HUES64 (cell line): Measurements from ENCODE around the gene ADIPOR2.
"Not testable (repeated sequence)": the region's sequence is repeated elsewhere in the genome, so short reads cannot be mapped to it uniquely, and the experiment has no call there.

Source experiments
- H3K27ac ChIP-seq: 2 replicates; pipeline ENCODE4 v1.7.0; 2013; ENCODE audit warnings: low read depth, low read length, inconsistent platforms
- H3K27me3 ChIP-seq: 2 replicates; pipeline ENCODE4 v1.6.1; 2013; ENCODE audit warnings: mild to moderate bottlenecking, low read length; ENCODE audit not compliant: insufficient read depth
- H3K36me3 ChIP-seq: 2 replicates; pipeline ENCODE4 v1.6.1; 2013; ENCODE audit warnings: mild to moderate bottlenecking, low read length; ENCODE audit not compliant: insufficient read depth
- H3K4me1 ChIP-seq: 2 replicates; pipeline ENCODE4 v1.6.1; 2013; ENCODE audit warnings: mild to moderate bottlenecking, low read length, moderate library complexity; ENCODE audit not compliant: insufficient read depth
- H3K4me3 ChIP-seq: 2 replicates; pipeline ENCODE4 v1.5.1; 2013; ENCODE audit warnings: mild to moderate bottlenecking, low read length, moderate library complexity
- H3K9ac ChIP-seq: 2 replicates; pipeline ENCODE4 v1.6.1; 2013; ENCODE audit warnings: mild to moderate bottlenecking, low read depth, low read length
- H3K9me3 ChIP-seq: 2 replicates; pipeline ENCODE4 v1.6.1; 2013; ENCODE audit warnings: low read depth, low read length; ENCODE audit not compliant: insufficient read depth
- WGBS: fragments of 150-250, 120-280 bp; methylation state at CpG from one replicate; pipeline ENCODE4 v1.1.7; 2013; ENCODE audit warnings: missing lambda C conversion rate; 5-methylcytosine and 5-hydroxymethylcytosine counted together

The ADIPOR2 gene

GRCh38 chr12:1692895-1693610 lies 2.2 kb downstream of the ADIPOR2 start:
- Histone ChIP-seq H3K4me3 (no peak overlapping the region), H3K4me1 (peaks cover 13% of the 10 kb centered on the region), H3K36me3 (peaks cover 3% of the 10 kb centered on the region; the same call in 1 of the 2 replicates), H3K27ac (no peak overlapping the region), H3K9me3 (no peaks in the 10 kb centered on the region), H3K9ac (no peak overlapping the region), H3K27me3 (no peaks in the 10 kb centered on the region)
- 95% methylated on average over 15 of the region's 15 CpGs for WGBS

- H3K4me3 ChIP-seq, H3K27ac ChIP-seq, H3K9ac ChIP-seq, H3K4me1 ChIP-seq, H3K9me3 ChIP-seq, H3K27me3 ChIP-seq, H3K36me3 ChIP-seq: not testable (repeated sequence)
- 99% methylated on average over 6 of the region's 8 CpGs for WGBS
These were observed 4.2 kb downstream of the ADIPOR2 start for GRCh38 chr12:1695097-1695496.

- Histone ChIP-seq H3K9me3 (no peaks in the 10 kb centered on the region), H3K9ac (no peak overlapping the region), H3K27ac (no peak overlapping the region), H3K36me3 (peaks cover 3% of the 10 kb centered on the region; the same call in 1 of the 2 replicates), H3K4me1 (peaks cover 6% of the 10 kb centered on the region; the same call in 1 of the 2 replicates), H3K27me3 (no peaks in the 10 kb centered on the region), H3K4me3 (no peak overlapping the region)
- WGBS, result 81% methylated on average over 8 of the region's 8 CpGs
These were observed 5.2 kb downstream of the ADIPOR2 start for GRCh38 chr12:1695886-1696670.

- H3K4me1 ChIP-seq, result peaks cover 6% of the 10 kb centered on the region; the same call in 1 of the 2 replicates
- H3K27me3 ChIP-seq, result no peaks in the 10 kb centered on the region
- H3K27ac ChIP-seq, result no peak overlapping the region
- H3K9me3 ChIP-seq, result no peaks in the 10 kb centered on the region
- H3K36me3 ChIP-seq, result peaks cover 3% of the 10 kb centered on the region; the same call in 1 of the 2 replicates
- no peak overlapping the region for H3K9ac ChIP-seq
- H3K4me3 ChIP-seq, result no peak overlapping the region
These were observed 5.9 kb downstream of the ADIPOR2 start for GRCh38 chr12:1696800-1697199.

- 100% methylated on average over 2 of the region's 2 CpGs for WGBS
- peaks cover 3% of the 10 kb centered on the region; the same call in 1 of the 2 replicates for H3K36me3 ChIP-seq
- H3K4me1 ChIP-seq, result peaks cover 3% of the 10 kb centered on the region; the same call in 1 of the 2 replicates
- no peak overlapping the region for H3K4me3 ChIP-seq
- no peaks in the 10 kb centered on the region for H3K9me3 ChIP-seq
- no peak overlapping the region for H3K27ac ChIP-seq
- H3K27me3 ChIP-seq, result no peaks in the 10 kb centered on the region
- H3K9ac ChIP-seq, result no peak overlapping the region
These were observed 6.4 kb downstream of the ADIPOR2 start for GRCh38 chr12:1697271-1697670.

GRCh38 chr12:1698720-1699119 lies 7.8 kb downstream of the ADIPOR2 start:
- no peak overlapping the region for H3K9ac ChIP-seq
- no peaks in the 10 kb centered on the region for H3K4me1 ChIP-seq
- H3K9me3 ChIP-seq, result 0 out of 2 replicates have a peak, but pooled peaks cover 3% of the 10 kb centered on the region
- H3K4me3 ChIP-seq, result no peak overlapping the region
- peaks cover 3% of the 10 kb centered on the region; the same call in 1 of the 2 replicates for H3K36me3 ChIP-seq
- H3K27ac ChIP-seq, result no peak overlapping the region
- H3K27me3 ChIP-seq, result no peaks in the 10 kb centered on the region
- WGBS, result 82% methylated on average over 2 of the region's 2 CpGs

- H3K9me3 ChIP-seq, result 0 out of 2 replicates have a peak, but pooled peaks cover 3% of the 10 kb centered on the region
- H3K27ac ChIP-seq, result no peak overlapping the region
- 100% methylated on average over 2 of the region's 2 CpGs for WGBS
- no peaks in the 10 kb centered on the region; the same call in 1 of the 2 replicates for H3K36me3 ChIP-seq
- no peak overlapping the region for H3K4me3 ChIP-seq
- H3K27me3 ChIP-seq, result no peaks in the 10 kb centered on the region
- H3K4me1 ChIP-seq, result no peaks in the 10 kb centered on the region
- no peak overlapping the region for H3K9ac ChIP-seq
These were observed 11.8 kb downstream of the ADIPOR2 start for GRCh38 chr12:1702713-1703112.

GRCh38 chr12:1703771-1704722 lies 13.2 kb downstream of the ADIPOR2 start:
- Histone ChIP-seq H3K27ac (no peak overlapping the region), H3K4me3 (no peak overlapping the region), H3K9ac (no peak overlapping the region), H3K36me3 (no peaks in the 10 kb centered on the region; the same call in 1 of the 2 replicates), H3K4me1 (no peaks in the 10 kb centered on the region), H3K9me3 (0 out of 2 replicates have a peak, but pooled peaks cover 3% of the 10 kb centered on the region), H3K27me3 (no peaks in the 10 kb centered on the region)
- 100% methylated on average over 1 of the region's 3 CpGs for WGBS

GRCh38 chr12:1705774-1706631 lies 15.1 kb downstream of the ADIPOR2 start:
- H3K4me3 ChIP-seq, result no peak overlapping the region
- no peaks in the 10 kb centered on the region for H3K4me1 ChIP-seq
- H3K9ac ChIP-seq, result no peak overlapping the region
- 0 out of 2 replicates have a peak, but pooled peaks cover 3% of the 10 kb centered on the region for H3K9me3 ChIP-seq
- H3K36me3 ChIP-seq, result no peaks in the 10 kb centered on the region; the same call in 1 of the 2 replicates
- H3K27me3 ChIP-seq, result no peaks in the 10 kb centered on the region
- no peak overlapping the region for H3K27ac ChIP-seq
- 91% methylated on average over 3 of the region's 3 CpGs for WGBS

GRCh38 chr12:1706632-1706980 lies 15.7 kb downstream of the ADIPOR2 start:
- Histone ChIP-seq H3K36me3 (no peaks in the 10 kb centered on the region; the same call in 1 of the 2 replicates), H3K27ac (no peak overlapping the region)
- WGBS, result 85% methylated on average over 1 of the region's 1 CpG

More at GRCh38 chr12:1706632-1706980, 15.7 kb downstream of the ADIPOR2 start:
- Histone ChIP-seq H3K4me3 (no peak overlapping the region), H3K9ac (no peak overlapping the region), H3K27me3 (no peaks in the 10 kb centered on the region), H3K9me3 (0 out of 2 replicates have a peak, but pooled peaks cover 3% of the 10 kb centered on the region), H3K4me1 (no peaks in the 10 kb centered on the region)
